Germinal center (tissue), 1 donor: ENCODE measurements around the gene TRMU.

Experiments used
- DNase-seq: peaks from one replicate; pipeline ENCODE4 v3.0.0; 2012; ENCODE audit warnings: mixed read lengths, low spot score

The TRMU gene

GRCh38 chr22:46356496-46357480, 21.3 kb downstream of the TRMU start:
- DNase-seq, result no peak

DNA sequence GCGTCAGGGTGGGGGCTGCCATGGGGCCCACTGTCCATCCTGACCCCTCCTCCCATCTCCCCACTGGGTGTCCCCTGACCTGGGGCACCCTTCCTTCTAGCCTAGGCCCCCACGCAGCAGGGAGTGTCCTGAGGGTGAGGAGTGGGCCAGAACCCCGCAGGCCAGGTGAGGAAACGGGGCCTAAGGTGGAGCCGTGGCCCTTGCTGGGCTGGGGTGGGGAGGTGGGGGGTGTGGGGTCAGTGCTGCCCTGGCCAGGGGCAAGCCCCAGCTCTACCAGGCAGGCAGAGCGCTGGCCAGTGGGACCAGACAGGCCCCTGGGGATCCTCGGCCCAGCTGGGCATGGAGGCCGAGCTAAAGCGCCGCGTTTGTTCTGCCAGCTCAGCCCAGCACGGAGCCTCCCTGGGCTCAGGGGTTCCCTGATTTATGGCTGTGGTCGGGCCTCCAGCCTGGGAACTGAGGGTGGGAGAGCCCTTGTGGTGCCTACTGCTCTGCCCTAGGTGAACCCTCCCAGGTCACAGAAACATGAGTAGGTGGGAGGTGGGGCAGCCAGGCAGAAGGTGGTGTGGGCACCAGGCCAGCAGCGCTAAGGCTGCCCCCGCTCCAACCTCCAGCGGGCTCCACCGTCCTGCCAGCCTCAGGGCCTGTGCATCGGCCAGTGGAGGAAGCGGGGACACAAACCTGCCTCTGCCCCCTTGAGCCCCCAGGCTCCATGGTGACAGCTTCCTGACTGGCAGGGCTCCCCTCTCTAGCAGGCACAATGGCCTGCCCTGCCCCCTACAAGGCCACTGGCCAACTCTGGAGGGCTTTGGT, 22.4 kb downstream of the TRMU start:
- DNase-seq, result no peak

DNA sequence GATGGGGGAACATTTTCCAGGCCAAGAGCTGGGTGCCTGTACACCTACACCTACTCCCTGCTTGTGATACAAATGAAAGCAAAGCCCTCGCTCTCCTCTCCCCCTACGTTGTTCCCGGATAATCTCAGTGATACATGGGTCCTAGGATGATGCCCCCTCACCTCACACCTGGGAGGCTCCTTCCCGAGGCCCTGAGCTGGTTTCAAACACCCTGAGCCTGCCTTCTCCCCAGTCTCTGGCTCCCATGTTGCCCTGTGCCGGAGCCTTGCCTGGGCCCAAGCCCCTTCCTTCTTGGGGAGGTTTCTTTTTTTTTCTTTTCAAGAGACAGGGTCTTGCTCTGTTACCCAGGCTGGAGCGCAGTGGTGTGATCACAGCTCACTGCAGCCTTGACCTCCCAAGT, 23.3 kb downstream of the TRMU start:
- DNase-seq, result no peak

- DNase-seq, result no peak
Observed at GRCh38 chr22:46359362-46359761, 23.8 kb downstream of the TRMU start.

- no peak for DNase-seq
Observed at GRCh38 chr22:46360097-46360496, 24.6 kb downstream of the TRMU start.

- DNase-seq, result no peak
Observed at GRCh38 chr22:46360891-46361290, 25.4 kb downstream of the TRMU start.

DNA sequence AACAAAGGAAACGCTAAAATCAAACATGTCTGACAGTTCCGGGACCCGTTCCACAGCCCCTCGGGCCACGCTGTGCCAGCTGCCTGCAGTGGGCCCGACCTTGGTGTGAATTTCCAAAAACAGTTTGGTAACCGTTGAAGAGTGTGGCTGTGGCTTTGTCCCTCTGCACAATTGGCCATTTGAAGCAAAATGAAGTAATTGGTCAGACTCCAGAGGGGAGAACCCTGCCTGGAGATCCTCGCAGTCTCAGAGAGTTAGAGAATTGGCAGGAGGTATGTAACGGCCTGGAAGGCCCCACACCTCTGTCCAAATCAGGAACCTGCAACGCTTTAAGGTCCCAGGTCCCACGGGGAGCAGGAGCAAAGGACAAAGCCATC, 26.3 kb downstream of the TRMU start:
- DNase-seq, result no peak

GRCh38 chr22:46362203-46362933, 26.9 kb downstream of the TRMU start:
- DNase-seq, result no peak

DNA sequence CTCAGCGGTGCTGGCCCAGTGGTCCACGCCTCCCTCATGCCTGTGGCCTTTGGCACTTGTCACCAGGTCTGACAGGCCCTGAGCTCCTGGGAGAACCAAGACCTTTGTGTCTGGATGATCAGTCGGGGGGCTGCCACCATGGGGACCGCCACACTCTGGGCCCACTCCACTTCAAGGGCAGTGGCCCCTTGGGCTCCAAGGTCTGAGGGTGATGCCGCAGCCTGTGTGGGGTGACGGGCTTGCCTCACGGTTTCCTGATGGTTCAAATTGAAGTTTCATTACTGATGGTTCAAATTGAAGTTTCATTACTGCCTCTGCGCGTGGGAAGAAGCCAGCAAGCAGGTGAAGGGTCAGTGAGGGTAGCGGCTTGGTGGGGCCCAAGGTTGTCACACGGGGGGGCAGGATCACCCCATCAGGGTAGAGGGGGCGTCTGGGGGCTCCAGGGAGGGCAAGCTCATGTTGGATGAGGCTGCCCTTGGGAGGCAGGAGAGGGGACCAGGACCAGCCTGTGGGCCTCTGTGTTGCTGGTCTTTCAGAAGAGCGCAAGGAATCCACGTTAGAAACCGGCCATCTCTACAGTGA, 27.5 kb downstream of the TRMU start:
- DNase-seq, result no peak

- DNase-seq, result no peak
Observed at GRCh38 chr22:46363611-46364321, 28.3 kb downstream of the TRMU start.

GRCh38 chr22:46364341-46365165, 29.0 kb downstream of the TRMU start:
- peak; percentile 41 for DNase-seq

GRCh38 chr22:46365166-46365624, 29.7 kb downstream of the TRMU start:
- no peak for DNase-seq

DNA sequence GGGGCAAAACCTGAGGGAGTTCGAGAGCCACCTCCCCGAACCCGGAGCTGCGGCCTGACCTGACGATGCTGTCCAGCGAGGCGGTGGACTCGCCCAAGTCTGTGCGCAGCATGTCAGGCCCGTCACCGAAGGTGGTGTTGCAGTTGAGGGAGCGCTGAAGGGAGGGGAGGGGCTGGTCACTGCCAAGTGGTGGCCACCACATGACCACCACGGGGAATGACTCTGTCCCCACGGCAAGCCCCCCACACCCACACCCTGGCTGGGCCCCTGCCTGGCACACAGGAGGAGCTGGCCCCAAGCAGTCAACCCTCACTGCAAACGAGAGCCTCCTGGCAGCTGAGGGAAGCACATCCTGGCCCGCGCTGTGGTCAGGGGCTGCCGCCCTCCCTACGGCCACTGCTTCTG, 30.8 kb downstream of the TRMU start:
- DNase-seq, result no peak

- DNase-seq, result no peak
Observed at GRCh38 chr22:46366801-46367706, 31.5 kb downstream of the TRMU start.

DNA sequence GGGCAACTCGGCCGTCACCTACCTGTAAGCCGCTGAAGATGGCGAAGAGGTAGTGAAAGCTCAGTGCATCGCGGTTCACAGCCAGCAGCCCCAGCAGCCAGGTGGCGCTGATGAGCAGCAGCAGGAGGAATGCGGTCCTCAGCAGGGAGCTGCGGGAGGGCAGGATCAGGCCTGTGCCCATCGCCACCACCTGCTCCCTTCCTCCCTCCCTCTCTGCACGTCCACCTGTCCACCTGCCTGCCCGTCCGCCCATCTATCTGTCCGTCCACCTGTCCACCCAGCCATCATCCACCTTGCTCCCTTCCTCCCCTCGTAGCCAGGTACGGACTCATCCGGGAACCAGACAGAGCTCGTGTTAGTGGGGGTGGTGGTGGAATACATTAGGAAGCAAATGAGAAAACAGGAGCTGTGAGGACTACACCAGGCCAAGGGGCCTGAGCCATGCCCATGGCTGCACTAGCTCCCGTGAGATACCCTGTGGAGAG, 32.2 kb downstream of the TRMU start:
- DNase-seq, result peak; percentile 85

DNA sequence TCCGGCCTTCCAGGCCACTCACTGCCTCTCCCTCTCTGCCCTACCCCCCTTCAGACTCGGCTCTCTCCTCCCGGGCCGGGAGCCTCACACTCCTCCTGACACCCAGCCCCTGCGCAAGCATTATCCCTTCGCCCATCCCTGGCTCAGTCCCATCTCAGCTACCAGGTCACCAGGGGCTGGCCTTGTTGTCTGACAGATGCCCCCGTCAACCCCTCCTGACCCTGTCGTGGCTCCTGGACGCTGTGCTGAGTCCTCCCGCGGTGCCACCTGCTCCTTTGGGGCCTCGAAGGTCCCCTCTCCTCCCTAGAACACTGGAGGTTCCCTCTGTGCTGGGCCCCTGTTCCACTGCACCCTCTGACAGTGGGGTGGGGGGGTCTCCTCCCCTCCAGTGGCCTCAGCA, 32.9 kb downstream of the TRMU start:
- DNase-seq, result no peak

DNA sequence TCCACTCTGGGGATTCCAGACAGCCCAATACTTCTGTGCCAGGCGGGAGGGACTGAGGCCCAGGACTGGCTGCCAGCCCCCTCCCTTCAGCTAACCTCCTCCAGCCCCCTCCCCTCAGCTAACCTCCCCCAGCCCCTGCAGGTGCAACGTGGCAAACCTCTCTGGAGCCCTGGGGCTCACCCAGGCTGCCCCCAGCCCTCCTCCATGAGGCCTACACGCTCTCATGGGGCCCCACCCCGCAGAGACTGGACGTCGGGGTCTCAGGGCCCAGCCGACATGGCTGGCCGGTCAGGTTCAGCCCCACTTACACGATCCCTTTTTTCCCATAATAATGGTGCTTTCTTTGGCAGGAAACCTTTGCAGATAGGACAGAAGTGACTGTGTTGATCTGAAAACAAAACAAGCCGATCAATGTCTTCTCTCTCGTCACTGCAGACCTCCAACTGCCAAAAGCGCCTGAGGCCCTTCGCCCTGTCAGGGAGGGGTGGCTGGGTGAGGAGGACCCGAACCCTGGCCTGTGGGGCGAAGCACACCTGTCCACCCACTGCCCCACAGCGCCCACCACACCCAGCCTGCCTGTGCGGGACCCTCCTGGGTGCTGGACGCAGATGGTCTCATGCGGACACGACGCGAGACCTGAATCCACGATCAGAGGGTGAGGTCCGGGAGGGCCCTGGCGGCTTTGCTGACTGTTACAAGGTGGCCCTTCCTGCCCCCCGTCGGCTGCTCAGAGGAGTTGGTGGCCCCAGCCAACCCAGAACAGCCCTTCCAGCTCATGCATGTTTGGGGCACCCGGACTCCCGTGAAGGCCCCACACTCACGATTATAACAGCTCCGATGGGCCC, 33.6 kb downstream of the TRMU start:
- DNase-seq, result no peak
